GM12891 (cell line): ENCODE data around the gene ESYT2.

Experiments
- PAX5 ChIP-seq: IDR thresholded peaks from 2 replicates; pipeline ENCODE4 v1.6.1; 2011; ENCODE audit warnings: low read length, moderate library complexity, mild to moderate bottlenecking; ENCODE audit not compliant: insufficient read depth, severe bottlenecking
- TAF1 ChIP-seq: IDR thresholded peaks from 2 replicates; pipeline ENCODE4 v1.6.1; 2011; ENCODE audit warnings: low read depth, low read length, control low read depth

GRCh38 chr7:158740013-158740656, 89.2 kb downstream of the ESYT2 start:
- TF ChIP-seq TAF1 = no peak
- TF ChIP-seq PAX5 = no peak
